ENCODE data around the gene NEURL1. TPM values are rescaled to one million over a fixed set of nuclear protein-coding genes. Genes with fewer than 3 reads are reported as not detected.

The NEURL1 gene
- total and polyA plus RNA-seq, 10 of the 15 experiments (the other 5 are each of a cell fraction or from before 2014, with no cell fraction given): 0.02 to 0.05 (median 0.05) TPM; not detected in 6

GRCh38 chr10:103580430-103580829, 86.9 kb downstream of the NEURL1 start:
- Histone ChIP-seq H3K9ac (ENCODE audit: control insufficient read depth, insufficient read depth, low read length) (no peak overlapping the region), H2AFZ (ENCODE audit: control insufficient read depth, low read depth, low read length) (no peak overlapping the region), H3K9me3 (replicated peaks; ENCODE audit: control insufficient read depth, insufficient read depth, low read length) (no peaks in the 10 kb centered on the region; the same call in 2 of the 3 replicates), H3K79me2 (ENCODE audit: control insufficient read depth, insufficient read depth, low read length) (no peaks in the 10 kb centered on the region), H3K27me3 (replicated peaks in 1 of 2; ENCODE audit: control insufficient read depth in 2 of 2, insufficient read depth in 2 of 2, low read length in 1 of 2) (no peaks in the 10 kb centered on the region; a peak in 3 of 4 replicates), H3K27ac (ENCODE audit: control insufficient read depth, insufficient read depth) (no peak overlapping the region), H3K36me3 (ENCODE audit: control insufficient read depth in 2 of 2, insufficient read depth in 2 of 2, low read length in 1 of 2) (no peaks in the 10 kb centered on the region), H3K4me3 (no peak overlapping the region), H4K20me1 (ENCODE audit: control insufficient read depth, insufficient read depth) (no peaks in the 10 kb centered on the region), H3K4me1 (ENCODE audit: control insufficient read depth, insufficient read depth, low read length) (0 out of 2 replicates have a peak, but pooled peaks cover 5% of the 10 kb centered on the region), H3K4me2 (ENCODE audit: control insufficient read depth, insufficient read depth) (no peak overlapping the region)
- POLR2A ChIA-PET: no interaction called here
- no peak for TF ChIP-seq CHD4 (IDR thresholded peaks at IDR 0.05)
- TF ChIP-seq GATAD2B (conservative IDR thresholded peaks at IDR 0.05; ENCODE audit: low read depth): no peak
- no peak for TF ChIP-seq KDM1A (IDR thresholded peaks at IDR 0.05; ENCODE audit: borderline replicate concordance)
- no peak for TF ChIP-seq RUNX3 (IDR thresholded peaks at IDR 0.05; ENCODE audit: low read length)
- no peak for TF ChIP-seq NBN (IDR thresholded peaks at IDR 0.05)
- TF ChIP-seq, protein P1, sequence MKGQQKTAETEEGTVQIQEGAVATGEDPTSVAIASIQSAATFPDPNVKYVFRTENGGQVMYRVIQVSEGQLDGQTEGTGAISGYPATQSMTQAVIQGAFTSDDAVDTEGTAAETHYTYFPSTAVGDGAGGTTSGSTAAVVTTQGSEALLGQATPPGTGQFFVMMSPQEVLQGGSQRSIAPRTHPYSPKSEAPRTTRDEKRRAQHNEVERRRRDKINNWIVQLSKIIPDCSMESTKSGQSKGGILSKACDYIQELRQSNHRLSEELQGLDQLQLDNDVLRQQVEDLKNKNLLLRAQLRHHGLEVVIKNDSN (IDR thresholded peaks at IDR 0.05; ENCODE audit: borderline replicate concordance, extremely low read length, insufficient read depth, low read depth, low read length): no peak
- no peak for TF ChIP-seq SREBF2 (IDR thresholded peaks at IDR 0.05; ENCODE audit: low read length)
- no peak for TF ChIP-seq IKZF2 (IDR thresholded peaks at IDR 0.05)
- no peak for TF ChIP-seq NFYB (IDR thresholded peaks at IDR 0.05; ENCODE audit: insufficient read depth, low read depth, low read length)
- no peak for TF ChIP-seq IRF3 (IDR thresholded peaks at IDR 0.05)
- no peak for TF ChIP-seq HDAC2 (IDR thresholded peaks at IDR 0.05)
- TF ChIP-seq ZSCAN29 (IDR thresholded peaks at IDR 0.05): no peak
- TF ChIP-seq TARDBP (IDR thresholded peaks at IDR 0.05; ENCODE audit: borderline replicate concordance): no peak
- TF ChIP-seq SIN3A (IDR thresholded peaks at IDR 0.05; ENCODE audit: low read depth, low read length): no peak
- no peak for TF ChIP-seq SMAD5 (IDR thresholded peaks at IDR 0.05; ENCODE audit: low read depth)
- no peak for TF ChIP-seq RELB (IDR thresholded peaks at IDR 0.05; ENCODE audit: low read depth)
- TF ChIP-seq BMI1 (IDR thresholded peaks at IDR 0.05; ENCODE audit: borderline replicate concordance): no peak
- TF ChIP-seq ESRRA (IDR thresholded peaks at IDR 0.05; ENCODE audit: low read length): no peak
- TF ChIP-seq, protein P2, sequence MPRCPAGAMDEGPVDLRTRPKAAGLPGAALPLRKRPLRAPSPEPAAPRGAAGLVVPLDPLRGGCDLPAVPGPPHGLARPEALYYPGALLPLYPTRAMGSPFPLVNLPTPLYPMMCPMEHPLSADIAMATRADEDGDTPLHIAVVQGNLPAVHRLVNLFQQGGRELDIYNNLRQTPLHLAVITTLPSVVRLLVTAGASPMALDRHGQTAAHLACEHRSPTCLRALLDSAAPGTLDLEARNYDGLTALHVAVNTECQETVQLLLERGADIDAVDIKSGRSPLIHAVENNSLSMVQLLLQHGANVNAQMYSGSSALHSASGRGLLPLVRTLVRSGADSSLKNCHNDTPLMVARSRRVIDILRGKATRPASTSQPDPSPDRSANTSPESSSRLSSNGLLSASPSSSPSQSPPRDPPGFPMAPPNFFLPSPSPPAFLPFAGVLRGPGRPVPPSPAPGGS (IDR thresholded peaks at IDR 0.05; ENCODE audit: borderline replicate concordance, insufficient read depth, low read depth, low read length, poor library complexity, severe bottlenecking): no peak
- SMC1A ChIA-PET (ENCODE audit: uncharacterized antibody, unreplicated experiment): no interaction called here
- DNase-seq (ENCODE audit: low read depth, low spot score) (no peak), ATAC-seq (no peak), FAIRE-seq (no peak)
- CTCF ChIA-PET: interaction anchor here (0.8 to 1.2 kb wide), 3 partner anchors 11 to 16 kb away, joined by 3 to 4 read pairs (median 3); no protein-coding TSS in a partner anchor
- BruUV-seq (replicated peaks): no TSS peak
- RAD21 ChIA-PET (ENCODE audit: unreplicated experiment): no interaction called here
- intact Hi-C loops (cut with micrococcal nuclease; ENCODE audit: unreplicated experiment): no loop called here
- WGBS (ENCODE audit: insufficient coverage, insufficient replicate concordance, low lambda C conversion rate, missing lambda C conversion rate): 47% methylated on average over 7 of the region's 7 CpGs
- in situ Hi-C loops (cut with MboI): no loop called here

Measured in GM12878 (cell line).